SK-N-MC (cell line): ENCODE results near the gene EVA1B.

Experiments
- DNase-seq: peaks from one replicate; pipeline ENCODE4 v3.0.0-alpha.2; 2011; ENCODE audit warnings: low read depth, low spot score
- H3K27ac ChIP-seq: fragments of 200-600 bp; sonication (generic); 2 replicates; pipeline ENCODE4 v1.5.1; 2016; ENCODE audit warnings: mixed run types
- H3K36me3 ChIP-seq: fragments of 200-600 bp; sonication (generic); 2 replicates; pipeline ENCODE4 v1.6.1; 2017; ENCODE audit warnings: antibody characterized with exemption, low read length, mixed read lengths; ENCODE audit not compliant: insufficient read depth
- H3K4me3 ChIP-seq: fragments of 200-600 bp; sonication (generic); 2 replicates; pipeline ENCODE4 v1.5.1; 2016
- H3K9ac ChIP-seq: fragments of 200-600 bp; sonication (generic); 2 replicates; pipeline ENCODE4 v1.8.0; 2017; ENCODE audit warnings: mixed run types, mixed read lengths; ENCODE audit not compliant: insufficient read length
- H3K9me3 ChIP-seq: fragments of 200-600 bp; sonication (generic); 2 replicates; pipeline ENCODE4 v1.6.1; 2017; ENCODE audit warnings: low read depth, mild to moderate bottlenecking, antibody characterized with exemption, low read length, moderate library complexity, mixed read lengths
- EZH2 ChIP-seq: fragments of 200-600 bp; sonication (generic); IDR thresholded peaks from one replicate; pipeline ENCODE4 v1.6.1; 2017; ENCODE audit warnings: antibody characterized with exemption
- FOXP2 ChIP-seq: optimal IDR thresholded peaks from 2 replicates; pipeline ENCODE3; 2011; ENCODE audit warnings: mild to moderate bottlenecking, moderate library complexity; ENCODE audit not compliant: insufficient read depth; ENCODE audit errors: extremely low read length, control extremely low read depth
- POLR2AphosphoS5 ChIP-seq: IDR thresholded peaks from 2 replicates; pipeline ENCODE4 v1.6.1; 2012; ENCODE audit warnings: mild to moderate bottlenecking, low read depth, low read length, borderline replicate concordance

The EVA1B gene, protein sequence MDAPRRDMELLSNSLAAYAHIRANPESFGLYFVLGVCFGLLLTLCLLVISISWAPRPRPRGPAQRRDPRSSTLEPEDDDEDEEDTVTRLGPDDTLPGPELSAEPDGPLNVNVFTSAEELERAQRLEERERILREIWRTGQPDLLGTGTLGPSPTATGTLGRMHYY

DNA sequence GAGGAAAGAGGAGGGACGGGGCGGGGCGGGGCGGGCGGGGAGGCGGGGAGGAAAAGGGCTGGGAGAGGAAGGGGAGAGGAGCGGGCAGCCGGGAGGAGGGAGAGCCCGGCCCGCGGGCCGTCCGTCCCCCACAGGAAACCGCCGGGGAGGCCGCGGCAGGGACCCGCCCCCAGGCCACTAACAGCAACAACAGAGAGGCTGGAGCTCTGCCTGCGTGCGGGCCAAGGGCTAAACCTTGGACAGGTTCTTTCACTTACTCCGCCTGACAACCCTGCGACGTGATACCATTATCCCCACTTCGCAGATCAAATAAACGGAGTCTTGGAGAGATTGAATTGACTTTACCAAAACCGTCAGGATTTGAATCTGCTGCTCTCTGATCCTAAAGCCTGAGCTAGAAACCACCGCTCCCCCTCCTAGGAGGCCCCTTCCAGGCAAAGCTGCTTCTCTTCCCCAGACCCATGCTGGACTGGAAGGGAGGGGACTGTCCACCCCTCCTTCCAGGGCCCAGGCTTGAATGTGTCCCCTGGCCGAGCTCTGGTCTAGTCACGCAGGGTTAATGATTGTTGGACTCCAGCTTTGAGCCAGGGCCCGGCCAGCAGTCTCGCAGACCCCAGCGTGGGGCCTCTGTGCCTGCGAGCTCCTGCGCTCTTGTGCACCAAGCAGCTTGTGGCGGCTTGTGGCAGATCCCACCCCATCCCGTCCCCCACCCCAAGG lies at the start of gene EVA1B:
TSS of gene EVA1B (minus strand) at position 10 of the 717 bp plus-strand sequence. CDS start 608 bp downstream, outside the sequence.
- Histone ChIP-seq H3K27ac (peak within 1 kb of the TSS; percentile 62), H3K4me3 (peak within 1 kb of the TSS; percentile 91), H3K9ac (peak within 1 kb of the TSS; percentile 74), H3K36me3 (no peaks in the 10 kb centered on the region), H3K9me3 (no peaks in the 10 kb centered on the region)
- TF ChIP-seq FOXP2 (no peak), POLR2AphosphoS5 (no peak; the same call in 1 of the 2 replicates), EZH2 (no peak)
- no peak for DNase-seq

DNA sequence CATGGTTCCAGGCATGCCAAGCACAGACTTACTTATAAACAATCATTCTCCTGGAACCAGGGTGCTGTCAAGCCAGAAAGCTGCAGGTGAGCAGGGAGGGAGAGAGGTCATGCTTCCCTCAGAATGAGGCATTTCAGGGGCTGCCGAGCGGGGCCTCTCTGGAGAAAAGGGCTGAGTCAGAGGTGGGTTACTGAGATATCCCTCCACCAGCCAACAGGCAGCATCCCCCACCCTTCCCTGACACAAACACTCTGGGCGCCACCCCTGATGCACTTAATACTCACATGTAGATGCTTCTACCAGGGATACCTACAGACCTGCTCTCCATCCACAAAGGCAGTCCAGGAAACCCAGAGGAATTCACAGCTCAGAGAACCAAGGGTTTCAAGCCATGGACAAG lies 49.2 kb upstream of the EVA1B start:
- TF ChIP-seq POLR2AphosphoS5 = no peak
- no peak for TF ChIP-seq EZH2
- no peak for TF ChIP-seq FOXP2
- no peaks in the 10 kb centered on the region for H3K9me3 ChIP-seq
- no peak for DNase-seq
- H3K9ac ChIP-seq = peak overlapping the region; percentile 15
- peaks cover 27% of the 10 kb centered on the region for H3K36me3 ChIP-seq
- H3K4me3 ChIP-seq = no peak overlapping the region
- peak overlapping the region; percentile 64 for H3K27ac ChIP-seq

DNA sequence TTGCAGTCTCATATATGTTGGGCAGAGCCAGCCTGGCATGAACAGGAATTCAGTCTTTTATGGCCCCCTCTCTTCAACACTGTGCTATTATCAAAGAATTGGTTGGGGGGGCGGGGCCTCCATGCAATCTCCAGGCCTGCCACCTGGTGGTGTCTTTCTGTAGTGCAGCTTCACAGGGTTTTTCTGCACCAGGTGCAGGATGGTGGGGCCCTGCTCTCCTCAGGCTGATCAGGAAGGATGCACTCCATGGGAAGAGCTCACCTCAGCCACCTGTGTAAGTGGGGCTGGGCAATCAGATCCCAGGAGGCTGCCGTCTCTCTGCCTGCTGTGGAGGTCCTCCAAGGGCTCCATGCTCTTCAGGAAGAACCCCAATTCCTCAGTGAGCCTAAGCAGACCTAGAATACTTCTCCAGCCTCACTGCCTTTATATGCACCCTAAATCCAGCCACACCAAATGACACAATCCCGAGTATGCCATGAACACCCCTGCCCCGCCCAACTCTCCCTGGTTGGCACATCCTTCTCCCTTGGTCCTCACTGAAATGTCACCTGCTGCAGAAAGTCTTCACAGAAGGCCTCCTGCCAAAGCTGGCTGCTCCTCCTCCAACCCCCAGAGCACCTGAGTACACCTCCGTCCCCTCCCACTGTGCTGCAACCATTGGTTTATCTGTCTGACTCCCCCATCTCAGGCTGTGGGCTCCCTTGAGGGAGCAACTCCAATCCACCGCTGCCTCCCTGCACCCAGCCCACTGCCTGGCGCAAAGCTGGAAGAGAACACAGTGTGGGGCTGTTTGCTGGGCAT lies 45.8 kb upstream of the EVA1B start:
- TF ChIP-seq EZH2 (no peak), POLR2AphosphoS5 (no peak), FOXP2 (no peak)
- peak overlapping the region; percentile 55; the same call in 1 of the 2 replicates for H3K27ac ChIP-seq
- peaks cover 41% of the 10 kb centered on the region for H3K36me3 ChIP-seq
- DNase-seq = no peak
- H3K9me3 ChIP-seq = no peaks in the 10 kb centered on the region
- H3K9ac ChIP-seq = peak overlapping the region; percentile 29
- H3K4me3 ChIP-seq = 0 out of 2 replicates have a peak overlapping the region, but pooled peaks have one; percentile 14

DNA sequence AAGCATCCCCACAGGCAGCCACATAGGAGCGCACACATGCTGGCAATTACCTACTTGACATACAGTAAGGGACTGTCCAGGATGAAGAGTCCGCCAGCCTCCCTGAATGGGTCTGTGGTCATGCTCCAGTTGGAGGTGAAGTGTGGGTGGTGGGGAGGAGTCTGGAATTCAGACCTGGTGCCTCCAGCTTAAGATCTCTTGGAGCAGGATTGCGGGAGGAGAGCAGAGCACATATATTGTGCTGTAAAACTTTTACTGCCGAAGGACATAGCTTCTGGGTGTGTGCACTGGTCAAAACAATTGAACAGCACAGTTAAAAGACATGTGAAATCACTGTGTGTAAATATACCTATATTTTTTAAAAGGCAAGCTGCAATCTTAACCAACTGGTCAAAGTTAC lies 44.4 kb upstream of the EVA1B start:
- Histone ChIP-seq H3K36me3 (peaks cover 44% of the 10 kb centered on the region), H3K9ac (no peak overlapping the region), H3K27ac (no peak overlapping the region), H3K4me3 (no peak overlapping the region), H3K9me3 (no peaks in the 10 kb centered on the region)
- no peak for DNase-seq
- no peak for TF ChIP-seq FOXP2
- no peak for TF ChIP-seq EZH2
- TF ChIP-seq POLR2AphosphoS5 = no peak

DNA sequence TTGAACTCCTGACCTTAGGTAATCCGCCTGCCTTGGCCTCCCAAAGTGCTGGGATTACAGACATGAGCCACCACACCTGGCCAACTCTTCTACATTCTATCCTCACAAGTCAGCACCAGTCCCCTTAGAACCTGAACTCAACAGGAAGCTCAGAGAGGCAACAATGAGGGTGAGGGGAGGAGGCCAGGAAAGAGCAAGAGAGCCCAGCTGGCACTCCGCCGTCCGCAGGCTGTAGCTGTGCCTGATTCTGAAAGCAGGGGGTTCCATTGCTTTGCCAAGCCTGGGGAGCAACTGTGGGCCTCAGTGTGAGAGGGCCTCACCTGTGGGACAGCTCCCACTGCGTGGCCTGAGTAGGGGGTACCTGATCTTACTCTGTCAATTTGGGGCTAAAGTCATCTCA lies 43.6 kb upstream of the EVA1B start:
- peaks cover 48% of the 10 kb centered on the region for H3K36me3 ChIP-seq
- TF ChIP-seq EZH2 = no peak
- TF ChIP-seq FOXP2 = no peak
- TF ChIP-seq POLR2AphosphoS5 = no peak
- H3K4me3 ChIP-seq = no peak overlapping the region
- H3K27ac ChIP-seq = no peak overlapping the region
- no peak for DNase-seq
- H3K9ac ChIP-seq = no peak overlapping the region
- H3K9me3 ChIP-seq = no peaks in the 10 kb centered on the region

DNA sequence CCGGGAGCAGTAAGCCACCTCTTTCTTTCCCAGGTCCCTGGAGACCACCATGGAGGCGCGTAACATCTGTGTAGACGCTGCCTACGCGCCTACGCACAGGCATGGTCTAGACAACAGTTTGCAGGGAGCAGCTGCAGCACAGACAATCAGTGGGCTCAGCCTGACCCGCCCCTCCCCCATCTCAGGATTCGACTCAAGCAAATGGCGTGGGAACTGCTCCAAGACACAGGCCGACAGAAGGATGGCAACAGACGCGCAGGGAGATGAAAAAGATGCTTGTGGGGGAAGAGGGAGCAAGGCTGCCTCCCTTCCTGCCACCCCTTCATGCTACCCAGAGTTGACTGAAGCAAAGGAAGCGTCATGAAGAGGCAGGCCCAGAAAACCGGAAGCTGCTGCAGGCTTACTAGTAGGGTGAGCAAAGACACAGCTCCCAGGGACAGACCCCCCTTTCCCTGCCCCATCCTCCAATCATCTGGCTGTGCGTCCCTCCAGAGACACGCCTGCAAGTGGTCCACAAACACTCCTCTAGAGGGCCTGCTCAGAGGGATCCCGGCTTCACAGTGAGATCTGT lies 42.7 kb upstream of the EVA1B start:
- H3K27ac ChIP-seq = peak overlapping the region; percentile 80; the same call in 1 of the 2 replicates
- H3K4me3 ChIP-seq = no peak overlapping the region
- TF ChIP-seq FOXP2 (no peak), EZH2 (no peak), POLR2AphosphoS5 (no peak)
- H3K9me3 ChIP-seq = no peaks in the 10 kb centered on the region
- peaks cover 48% of the 10 kb centered on the region for H3K36me3 ChIP-seq
- no peak overlapping the region for H3K9ac ChIP-seq
- DNase-seq = no peak

DNA sequence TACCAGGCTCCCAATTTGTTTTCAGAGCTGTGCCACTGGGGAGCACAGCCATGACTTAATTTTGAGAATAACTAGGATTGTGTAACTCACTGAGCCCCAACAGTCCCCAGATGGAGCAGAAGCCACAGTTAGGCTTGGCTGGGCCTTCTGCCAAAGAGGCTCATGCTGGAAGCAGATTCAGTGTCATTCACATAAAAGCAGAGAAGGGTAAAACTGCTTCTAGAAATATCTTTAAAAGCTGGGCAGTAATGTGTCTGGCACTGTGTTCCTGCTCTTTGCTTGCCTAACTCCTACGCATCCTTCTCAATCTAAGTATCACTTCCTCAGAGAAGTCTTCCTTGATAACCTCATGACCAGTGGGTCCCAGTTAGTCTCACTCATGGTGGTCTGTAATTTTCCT lies 41.9 kb upstream of the EVA1B start:
- Histone ChIP-seq H3K9me3 (no peaks in the 10 kb centered on the region), H3K27ac (peak overlapping the region; percentile 80)
- DNase-seq = no peak

More for the DNA sequence above, 41.9 kb upstream of the EVA1B start:
- H3K4me3 ChIP-seq = no peak overlapping the region
- H3K9ac ChIP-seq = no peak overlapping the region
- TF ChIP-seq FOXP2 = no peak
- no peak for TF ChIP-seq POLR2AphosphoS5
- no peak for TF ChIP-seq EZH2
- peaks cover 54% of the 10 kb centered on the region for H3K36me3 ChIP-seq
